Epithelial cell of esophagus (primary cell): ENCODE results near the gene MMP14.
"Not testable (repeated sequence)": the region's sequence is repeated elsewhere in the genome, so short reads cannot be mapped to it uniquely, and the experiment has no call there.

Experiments
- DNase-seq: peaks from one replicate; pipeline ENCODE4 v3.0.0; 2010; ENCODE audit warnings: low read depth
- H3K4me3 ChIP-seq: 2 replicates; pipeline ENCODE4 v1.5.1; 2011; ENCODE audit warnings: mild to moderate bottlenecking, low read length, control low read depth
- TF ChIP-seq, protein P1 (sequence below): IDR thresholded peaks from 2 replicates; pipeline ENCODE4 v1.5.1; 2011; ENCODE audit warnings: low read depth, mild to moderate bottlenecking, low read length, control low read depth, inconsistent platforms; ENCODE audit not compliant: insufficient read depth; ENCODE audit errors: missing control alignments

Gene MMP14

DNA sequence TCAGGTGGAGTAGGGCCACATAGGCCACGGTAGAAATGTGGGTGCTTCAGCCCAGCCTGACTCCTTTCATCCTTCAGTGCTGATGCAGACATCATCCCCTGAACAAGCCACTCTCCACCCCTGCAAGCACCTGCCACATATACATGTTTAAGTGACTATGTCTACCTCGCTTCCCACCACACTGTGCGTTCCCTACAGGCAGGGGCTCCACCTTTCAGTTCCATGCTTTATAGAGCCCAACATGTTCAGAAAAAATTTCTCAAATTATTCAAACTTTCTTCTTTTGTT is 32.8 kb upstream of the MMP14 start:
- TF ChIP-seq, protein P1, sequence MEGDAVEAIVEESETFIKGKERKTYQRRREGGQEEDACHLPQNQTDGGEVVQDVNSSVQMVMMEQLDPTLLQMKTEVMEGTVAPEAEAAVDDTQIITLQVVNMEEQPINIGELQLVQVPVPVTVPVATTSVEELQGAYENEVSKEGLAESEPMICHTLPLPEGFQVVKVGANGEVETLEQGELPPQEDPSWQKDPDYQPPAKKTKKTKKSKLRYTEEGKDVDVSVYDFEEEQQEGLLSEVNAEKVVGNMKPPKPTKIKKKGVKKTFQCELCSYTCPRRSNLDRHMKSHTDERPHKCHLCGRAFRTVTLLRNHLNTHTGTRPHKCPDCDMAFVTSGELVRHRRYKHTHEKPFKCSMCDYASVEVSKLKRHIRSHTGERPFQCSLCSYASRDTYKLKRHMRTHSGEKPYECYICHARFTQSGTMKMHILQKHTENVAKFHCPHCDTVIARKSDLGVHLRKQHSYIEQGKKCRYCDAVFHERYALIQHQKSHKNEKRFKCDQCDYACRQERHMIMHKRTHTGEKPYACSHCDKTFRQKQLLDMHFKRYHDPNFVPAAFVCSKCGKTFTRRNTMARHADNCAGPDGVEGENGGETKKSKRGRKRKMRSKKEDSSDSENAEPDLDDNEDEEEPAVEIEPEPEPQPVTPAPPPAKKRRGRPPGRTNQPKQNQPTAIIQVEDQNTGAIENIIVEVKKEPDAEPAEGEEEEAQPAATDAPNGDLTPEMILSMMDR, result no peak
- DNase-seq, result no peak

DNA sequence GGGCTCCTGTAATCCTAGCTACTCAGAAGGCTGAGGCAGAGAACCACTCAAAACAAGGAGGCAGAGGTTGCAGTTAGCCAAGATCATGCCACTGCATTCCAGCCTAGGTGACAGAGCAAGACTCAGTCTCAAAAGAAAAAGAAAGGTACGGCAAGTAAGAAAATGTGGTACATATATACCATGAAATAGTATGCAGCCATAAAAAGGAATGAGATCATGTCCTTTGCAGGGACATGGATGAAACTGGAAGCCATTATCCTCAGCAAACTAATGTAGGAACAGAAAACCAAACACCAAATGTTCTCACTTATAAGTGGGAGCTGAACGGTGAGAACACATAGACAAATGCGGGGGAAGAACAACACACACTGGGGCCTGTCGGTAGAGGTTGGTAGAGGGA is 31.1 kb upstream of the MMP14 start:
- not testable (repeated sequence) for H3K4me3 ChIP-seq, DNase-seq

More for the DNA sequence above, 32.8 kb upstream of the MMP14 start:
- no peak overlapping the region for H3K4me3 ChIP-seq

DNA sequence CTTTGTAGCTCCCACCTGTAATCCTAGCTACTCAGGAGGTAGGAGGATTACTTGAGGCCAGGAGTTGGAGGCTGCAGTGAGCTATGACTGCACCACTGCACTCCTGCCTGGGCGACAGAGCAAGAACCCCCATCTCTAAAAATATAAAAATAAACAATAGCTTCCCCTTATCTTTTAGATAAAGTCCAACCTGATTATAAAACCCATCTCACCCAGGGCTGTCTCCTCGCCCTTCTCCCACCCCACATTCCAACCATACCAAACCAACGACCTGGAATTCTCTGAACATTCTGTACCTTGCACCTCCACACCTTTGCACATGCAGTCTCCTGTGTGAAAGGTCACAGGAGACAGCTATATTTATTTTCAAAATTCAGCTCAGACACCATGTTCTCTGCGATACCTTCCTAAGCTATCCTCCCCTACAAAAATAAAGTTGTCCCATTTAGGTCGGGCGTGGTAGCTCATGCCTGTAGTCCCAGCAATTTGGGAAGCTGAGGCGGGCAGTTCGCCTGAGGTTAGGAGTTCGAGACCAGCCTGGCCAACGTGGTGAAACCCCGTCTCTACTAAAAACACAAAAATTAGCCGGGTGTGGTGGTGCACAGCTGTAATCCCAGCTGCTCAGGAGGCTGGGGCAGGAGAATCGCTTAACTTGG is 28.8 kb upstream of the MMP14 start:
- DNase-seq, result no peak
- H3K4me3 ChIP-seq, result no peak overlapping the region
- TF ChIP-seq, protein P1, result no peak

DNA sequence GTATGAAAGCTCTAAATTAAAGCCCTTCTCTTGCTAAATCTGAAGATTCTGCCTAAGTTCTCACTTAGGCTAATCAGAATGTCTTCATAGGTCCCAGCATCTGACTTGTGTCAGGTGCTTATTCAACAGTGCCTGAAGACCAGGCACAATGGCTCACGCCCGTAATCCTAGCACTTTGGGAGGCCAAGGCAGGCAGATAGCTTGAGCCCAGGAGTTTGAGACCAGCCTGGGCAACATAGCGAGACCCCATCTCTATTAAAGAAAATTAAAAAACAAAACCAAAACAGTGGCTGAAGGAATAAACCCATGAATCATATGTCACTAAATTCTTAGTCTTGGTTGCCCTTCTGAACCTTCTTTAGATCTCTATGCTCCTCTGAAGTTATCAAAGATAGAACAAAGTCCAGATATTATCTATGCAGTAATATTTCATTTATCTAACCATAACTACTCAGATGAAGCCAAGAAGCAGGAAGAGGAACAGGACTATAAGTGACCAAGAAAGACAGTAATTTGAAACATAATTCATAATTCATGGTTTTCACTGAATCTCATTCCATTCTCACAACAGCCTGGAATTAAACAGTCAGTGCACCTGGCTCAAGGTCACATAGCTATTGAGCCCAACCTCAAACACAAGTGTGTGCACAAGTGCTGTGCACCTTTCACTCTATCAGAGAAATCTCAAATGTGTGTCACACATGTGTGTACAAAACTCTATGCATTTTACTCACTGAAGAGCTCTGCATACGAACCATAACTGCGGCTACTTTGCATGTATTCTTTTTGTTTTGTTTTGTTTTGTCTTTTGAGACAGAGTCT is 27.8 kb upstream of the MMP14 start:
- no peak for DNase-seq
- TF ChIP-seq, protein P1, result no peak
- H3K4me3 ChIP-seq, result no peak overlapping the region

DNA sequence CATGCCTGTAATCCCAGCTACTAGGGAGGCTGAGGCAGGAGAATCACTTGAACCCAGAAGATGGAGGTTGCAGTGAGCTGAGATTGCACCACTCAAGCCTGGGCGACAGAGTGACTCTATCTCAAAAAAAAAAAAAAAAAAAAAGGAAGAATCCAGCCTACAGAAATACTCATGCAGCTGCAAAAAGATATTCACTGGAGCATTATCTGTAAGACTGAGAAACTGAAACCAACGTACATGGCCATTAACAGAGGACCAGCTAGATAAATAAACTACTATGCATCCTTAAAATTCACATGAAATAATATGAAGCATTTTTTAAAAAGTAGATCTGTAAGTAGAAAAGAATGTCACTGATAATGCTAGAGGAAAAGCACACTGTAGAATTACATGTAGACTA is 24.7 kb upstream of the MMP14 start:
- TF ChIP-seq, protein P1, result no peak
- H3K4me3 ChIP-seq, result no peak overlapping the region
- no peak for DNase-seq

DNA sequence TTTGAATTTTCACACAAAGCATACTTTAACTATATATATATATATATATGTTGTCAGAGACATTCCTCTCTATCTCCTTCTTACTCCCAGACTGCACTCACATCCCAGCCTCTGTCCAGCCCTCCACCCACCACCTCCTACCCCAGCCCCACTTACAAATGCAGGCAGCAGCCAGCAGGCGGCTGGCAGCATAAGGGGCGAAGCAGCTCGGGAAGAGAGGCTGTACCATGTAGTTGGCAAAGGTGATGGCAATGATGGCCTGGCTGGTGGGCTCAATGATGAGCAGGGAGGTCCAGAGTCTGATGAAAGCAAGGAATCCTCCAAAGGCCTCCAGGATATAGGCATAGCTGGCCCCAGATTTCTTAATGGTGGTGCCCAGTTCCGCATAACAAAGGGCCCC is 23.6 kb upstream of the MMP14 start:
- H3K4me3 ChIP-seq, result no peak overlapping the region
- no peak for DNase-seq
- TF ChIP-seq, protein P1, result no peak

DNA sequence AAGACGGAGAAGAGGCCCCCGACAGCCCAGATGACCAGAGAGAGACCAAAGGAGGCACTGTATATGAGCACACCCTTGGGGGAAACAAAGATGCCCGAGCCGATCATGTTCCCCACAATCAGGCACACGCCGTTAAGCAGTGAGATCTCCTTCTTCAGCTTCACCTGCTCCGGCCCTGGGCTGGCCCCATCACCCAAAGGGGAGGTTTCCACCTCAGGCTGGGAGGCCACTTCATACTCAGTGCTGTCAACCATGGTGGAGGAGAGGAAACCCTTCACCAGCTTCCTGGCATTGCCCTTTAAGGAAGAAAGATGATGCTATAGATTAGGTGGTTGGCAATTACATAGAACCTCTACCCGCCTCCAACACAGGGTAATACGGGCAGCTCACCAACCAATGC is 23.2 kb upstream of the MMP14 start:
- TF ChIP-seq, protein P1, result no peak
- no peak overlapping the region for H3K4me3 ChIP-seq
- DNase-seq, result no peak
